Activated CD8-positive, alpha-beta memory T cell treated with anti-CD3 and anti-CD28 coated beads for 1 hour (primary cell): ENCODE measurements around the gene HOXC12.

Experiments used
- DNase-seq, 2 donors: peaks; one replicate each; pipeline ENCODE4 v3.0.0-alpha.2; 2020; ENCODE audit warnings: low read depth in 1 of 2; ENCODE audit errors: extremely low read depth in 1 of 2

HOXC12 gene

DNA sequence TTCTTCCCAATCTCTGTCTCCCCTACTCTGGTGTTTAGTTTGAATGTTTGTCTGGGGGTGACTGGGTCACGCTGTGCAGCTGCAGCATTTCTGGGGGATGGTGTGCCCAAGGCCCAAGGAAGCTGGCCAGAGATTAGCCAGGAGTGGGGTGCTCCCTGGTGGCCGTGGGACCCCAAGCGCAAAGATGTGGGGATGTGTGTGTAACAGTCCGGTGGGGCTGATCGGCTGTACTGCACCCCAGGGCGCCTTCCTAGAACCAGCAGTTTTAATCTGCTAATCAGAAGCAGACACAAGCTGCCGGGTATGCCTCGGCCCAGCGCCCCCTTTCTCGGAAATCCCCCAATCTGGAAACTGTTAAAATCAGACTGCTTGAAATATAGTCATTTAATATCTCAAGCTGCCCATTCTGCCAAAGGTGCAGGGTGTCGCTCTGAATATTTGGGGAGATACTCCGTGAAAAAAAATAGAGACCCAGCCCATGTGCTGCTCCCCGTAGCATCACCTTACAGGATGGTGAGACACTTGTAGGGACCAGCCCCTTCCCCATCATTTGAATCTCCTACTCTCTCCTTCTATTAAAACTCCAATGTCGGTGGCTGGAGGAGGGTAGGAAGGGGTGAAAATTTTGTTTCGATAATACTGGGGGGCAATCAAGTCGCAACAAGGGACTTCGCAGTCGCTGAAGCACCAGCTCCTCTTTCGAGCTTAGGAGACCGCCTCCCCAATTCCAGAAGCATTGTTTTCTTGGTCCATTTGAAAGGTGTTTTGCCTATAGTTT lies 49.5 kb downstream of the HOXC12 start:
- DNase-seq, result no peak

DNA sequence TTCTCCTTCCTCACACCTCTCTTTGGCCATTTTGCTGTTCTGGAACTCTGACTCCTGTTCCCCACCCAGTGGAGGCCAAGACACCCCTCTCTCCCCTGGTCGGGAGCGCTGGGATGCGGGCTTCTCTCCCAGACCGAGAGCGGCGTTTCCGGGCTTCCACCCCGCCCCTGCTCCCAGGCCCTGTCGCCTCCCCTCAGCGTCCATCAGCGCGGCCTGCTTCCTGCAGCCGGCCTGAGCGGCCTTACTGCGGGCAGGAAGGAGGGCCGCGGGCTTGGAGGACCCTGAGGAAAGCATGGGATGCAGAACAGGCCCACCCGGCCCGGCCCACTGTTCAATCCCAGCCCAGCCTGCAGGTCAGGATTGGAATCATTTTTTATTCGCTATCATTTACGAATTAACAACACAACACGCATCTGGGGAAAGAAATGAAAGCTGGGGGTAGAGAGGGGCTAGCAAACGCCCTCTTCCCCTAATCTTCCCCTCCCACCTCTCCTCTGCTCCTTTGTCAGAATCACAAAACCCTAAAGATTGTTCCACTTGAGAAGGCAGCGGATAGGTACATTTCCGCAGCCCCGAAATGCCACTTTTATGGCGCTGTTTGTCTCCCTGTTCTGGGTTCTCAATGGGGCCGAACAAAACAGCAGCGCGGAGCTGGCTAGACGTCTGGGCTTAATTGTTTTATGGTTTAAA lies 50.3 kb downstream of the HOXC12 start:
- no peak for DNase-seq

DNA sequence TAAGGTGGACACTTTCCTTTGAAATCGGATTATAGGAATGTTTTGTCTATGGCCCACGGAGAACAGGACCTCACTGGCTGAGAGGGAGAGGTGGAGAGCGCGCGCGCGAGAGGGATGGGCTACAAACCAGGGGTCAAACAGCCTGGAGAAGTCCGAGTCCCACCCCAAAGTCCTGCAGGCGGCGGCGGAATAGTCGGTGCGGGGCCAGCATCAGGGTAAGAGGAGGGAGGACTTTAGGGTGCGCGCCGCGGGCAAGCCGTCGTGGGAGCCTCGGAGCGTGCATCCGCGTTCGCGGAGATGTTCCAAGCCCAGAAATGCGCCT lies 50.8 kb downstream of the HOXC12 start:
- DNase-seq, result no peak

DNA sequence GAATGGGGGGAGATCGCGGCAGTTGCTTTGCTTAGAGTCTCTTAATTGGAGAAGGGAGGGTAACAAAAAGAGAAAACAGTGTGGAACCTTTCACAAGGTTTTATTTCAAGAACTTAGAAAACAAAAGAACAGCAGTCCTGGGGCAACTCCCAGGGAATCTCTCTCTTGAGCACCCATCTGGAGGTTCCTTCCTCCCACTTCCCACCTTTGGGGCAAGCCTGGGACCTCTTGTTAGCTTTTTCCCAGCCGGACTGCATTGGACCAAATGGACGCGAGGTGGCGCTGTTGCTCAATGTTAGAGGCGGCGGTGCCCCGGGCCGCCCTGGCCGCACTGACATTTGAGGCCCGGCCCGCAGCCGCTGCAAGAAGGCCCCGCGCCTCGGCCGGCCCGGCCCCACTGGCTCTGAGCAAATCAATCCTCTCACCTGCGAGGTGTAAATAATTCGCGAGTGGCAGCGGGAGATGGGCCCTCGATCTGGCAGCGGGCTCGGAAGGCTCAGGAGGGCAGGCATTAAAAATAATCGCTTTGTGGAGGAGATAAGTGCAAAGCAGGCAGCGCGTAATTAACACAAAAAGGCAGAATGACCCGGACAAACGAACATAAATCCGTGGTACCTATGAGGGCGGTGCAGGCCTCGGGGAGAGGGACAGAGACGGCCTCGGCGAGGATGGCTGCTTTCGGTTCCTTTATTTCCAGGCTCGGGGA lies 51.3 kb downstream of the HOXC12 start:
- peak; percentile 62 to 81 for DNase-seq

DNA sequence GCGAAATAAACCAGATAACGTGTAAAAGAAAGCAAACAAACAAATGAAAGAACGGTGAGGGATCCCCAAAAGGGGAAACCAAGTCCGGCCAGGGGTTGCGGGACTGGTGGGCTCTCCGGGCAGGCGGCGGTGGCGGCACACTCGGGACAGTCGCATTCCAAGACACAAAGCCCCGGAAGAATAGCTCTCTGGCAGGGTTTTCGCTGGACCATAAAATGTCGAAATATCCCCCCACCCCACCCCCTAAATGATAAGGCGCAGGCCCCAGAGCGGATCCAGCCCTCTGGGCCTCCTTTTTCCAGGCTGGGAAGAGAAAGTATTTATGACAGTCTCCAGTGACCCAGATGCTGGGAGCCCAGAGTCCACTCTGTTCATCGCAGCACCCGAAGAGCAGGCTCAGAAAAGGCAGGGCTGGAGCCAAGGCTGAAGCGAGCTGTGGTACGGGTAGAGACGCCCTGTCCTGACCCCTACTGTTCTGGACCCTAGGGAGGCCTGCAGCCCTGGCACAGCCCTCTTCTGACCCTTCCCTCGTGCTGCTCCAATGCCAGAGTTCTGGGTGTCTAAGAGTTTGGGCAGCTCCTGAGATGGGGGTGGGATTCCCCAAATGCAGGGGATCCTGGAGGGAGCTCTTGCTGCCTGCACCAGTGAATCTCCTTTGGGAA lies 52.0 kb downstream of the HOXC12 start:
- no peak for DNase-seq

DNA sequence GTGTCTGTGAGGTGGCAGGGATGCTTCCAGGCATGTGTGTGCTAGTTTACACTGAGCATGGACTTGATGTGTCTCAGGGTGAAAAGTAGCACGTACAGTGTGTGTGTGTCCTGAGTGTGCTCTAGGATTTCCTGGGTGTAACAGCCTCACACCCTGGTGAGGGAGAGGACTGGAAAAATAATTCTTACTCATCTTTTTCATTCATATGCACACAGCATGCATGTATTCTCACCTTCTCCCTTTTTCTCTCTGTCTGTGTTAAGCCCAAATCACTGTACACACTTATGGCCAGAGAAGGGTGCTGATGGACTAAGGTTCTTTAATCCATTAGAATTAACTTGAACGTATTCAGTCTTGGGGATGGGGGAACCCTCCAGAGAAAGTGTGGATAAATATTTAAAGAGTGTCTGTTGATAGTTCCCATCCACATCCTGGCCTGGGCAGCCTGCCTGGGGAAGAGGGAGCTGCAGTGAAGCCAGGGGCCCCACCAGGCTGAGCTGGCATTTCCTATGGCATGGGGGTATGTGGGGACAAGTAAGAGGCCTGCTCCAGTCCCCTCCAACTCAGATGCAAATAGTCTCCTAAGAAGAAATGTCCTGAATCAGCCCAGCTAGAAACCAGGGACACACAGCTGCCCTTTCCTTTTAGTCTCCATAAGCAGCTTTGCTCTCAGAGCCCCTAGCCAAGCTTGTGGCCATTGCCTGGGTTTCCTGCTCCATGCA lies 53.0 kb downstream of the HOXC12 start:
- no peak for DNase-seq

DNA sequence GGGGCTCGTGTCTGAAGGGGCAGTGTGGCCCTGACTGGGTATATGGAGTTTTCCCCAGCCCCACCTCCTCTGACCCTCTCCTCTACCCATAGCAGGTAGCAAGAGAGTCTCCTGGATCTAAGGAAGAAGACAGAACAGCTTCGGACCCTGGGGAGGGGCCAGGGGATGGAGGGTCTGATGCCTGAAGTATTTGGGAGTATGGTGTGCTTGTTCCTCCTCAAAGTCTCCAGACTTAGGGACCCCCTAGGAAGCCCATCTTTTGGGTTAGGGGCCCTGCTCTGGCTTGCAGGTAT lies 53.5 kb downstream of the HOXC12 start:
- no peak for DNase-seq
